GM06990 (cell line): ENCODE measurements around the gene TWIST2.

Experiments
- DNase-seq: peaks from one replicate; pipeline ENCODE4 v3.0.0-alpha.2; 2011; ENCODE audit not compliant: insufficient read length; ENCODE audit errors: extremely low read depth
- H3K27me3 ChIP-seq: replicated peaks from 2 replicates; pipeline ENCODE4 v1.6.0; 2011; ENCODE audit warnings: low read length; ENCODE audit not compliant: control insufficient read depth, insufficient read depth
- H3K36me3 ChIP-seq: 2 replicates; pipeline ENCODE4 v1.5.1; 2011; ENCODE audit warnings: low read length; ENCODE audit not compliant: control insufficient read depth, insufficient read depth
- H3K4me3 ChIP-seq: replicated peaks from 2 replicates; pipeline ENCODE4 v1.5.1; 2011; ENCODE audit warnings: low read depth, mild to moderate bottlenecking, control low read depth, low read length
- CTCF ChIP-seq: IDR thresholded peaks from 2 replicates; pipeline ENCODE4 v1.5.1; 2011; ENCODE audit warnings: low read length, control low read depth, mild to moderate bottlenecking, inconsistent platforms; ENCODE audit not compliant: insufficient read depth, poor library complexity, severe bottlenecking

TWIST2 gene

GRCh38 chr2:238810321-238810720 is 37.6 kb upstream of the TWIST2 start:
- Histone ChIP-seq H3K4me3 (no peak overlapping the region), H3K36me3 (no peaks in the 10 kb centered on the region), H3K27me3 (no peaks in the 10 kb centered on the region)
- no peak for DNase-seq
- TF ChIP-seq CTCF: no peak

- DNase-seq: no peak
- no peak for TF ChIP-seq CTCF
- no peak overlapping the region for H3K4me3 ChIP-seq
- H3K27me3 ChIP-seq: no peaks in the 10 kb centered on the region
- H3K36me3 ChIP-seq: no peaks in the 10 kb centered on the region
Observed at GRCh38 chr2:238811293-238811692, 36.6 kb upstream of the TWIST2 start.

- Histone ChIP-seq H3K4me3 (no peak overlapping the region), H3K27me3 (no peaks in the 10 kb centered on the region)
Observed at GRCh38 chr2:238811759-238812158, 36.1 kb upstream of the TWIST2 start.

GRCh38 chr2:238813109-238813508 is 34.8 kb upstream of the TWIST2 start:
- TF ChIP-seq CTCF: no peak
- Histone ChIP-seq H3K4me3 (no peak overlapping the region), H3K36me3 (no peaks in the 10 kb centered on the region), H3K27me3 (no peaks in the 10 kb centered on the region)
- DNase-seq: no peak

More at GRCh38 chr2:238811759-238812158, 36.1 kb upstream of the TWIST2 start:
- no peak for TF ChIP-seq CTCF
- H3K36me3 ChIP-seq: no peaks in the 10 kb centered on the region
- DNase-seq: no peak

- TF ChIP-seq CTCF: no peak
- Histone ChIP-seq H3K36me3 (no peaks in the 10 kb centered on the region), H3K27me3 (no peaks in the 10 kb centered on the region), H3K4me3 (no peak overlapping the region)
- no peak for DNase-seq
Observed at GRCh38 chr2:238814815-238815214, 33.1 kb upstream of the TWIST2 start.

- no peak for DNase-seq
- H3K4me3 ChIP-seq: no peak overlapping the region
- no peak for TF ChIP-seq CTCF
- no peaks in the 10 kb centered on the region for H3K27me3 ChIP-seq
- H3K36me3 ChIP-seq: no peaks in the 10 kb centered on the region
Observed at GRCh38 chr2:238816291-238816690, 31.6 kb upstream of the TWIST2 start.
